Colonic mucosa (tissue), 4 donors: Measurements from ENCODE around the gene ABLIM2. TPM values are rescaled to one million over a fixed set of nuclear protein-coding genes. Genes with fewer than 3 reads are reported as not detected.

ENCODE experiments used
- DNase-seq: peaks from one replicate; pipeline ENCODE4 v3.0.0-alpha.2; 2020
- H3K27ac ChIP-seq: fragments of 200-600 bp; one replicate; pipeline ENCODE4 v1.8.0; 2021
- H3K27me3 ChIP-seq: fragments of 200-600 bp; one replicate; pipeline ENCODE4 v1.8.0; 2021
- H3K36me3 ChIP-seq: fragments of 200-600 bp; one replicate; pipeline ENCODE4 v1.8.0; 2021
- H3K4me1 ChIP-seq: fragments of 200-600 bp; one replicate; pipeline ENCODE4 v1.8.0; 2021; ENCODE audit warnings: mild to moderate bottlenecking
- H3K4me3 ChIP-seq: fragments of 200-600 bp; one replicate; pipeline ENCODE4 v1.8.0; 2021
- H3K9ac ChIP-seq, 2 donors: one replicate each; pipeline ENCODE4 v1.7.0; 2013; ENCODE audit warnings: control low read depth in 2 of 2, low read depth in 2 of 2, low read length in 2 of 2
- H3K9me3 ChIP-seq: fragments of 200-600 bp; one replicate; pipeline ENCODE4 v1.8.0; 2021
- intact Hi-C: fragments of 100-400 bp; cut with DNase I; formaldehyde crosslinking; loops from one replicate; pipeline ENCODE4 v1.14.1; 2022
- total RNA-seq, 2 donors: library from RNA; stranded (reverse); fragmentation: NEBNext Ultra II Directional in 1 of 2; extraction: Animal tissue kit (Norgen Biotek cat#: 25700) in 1 of 2; gene quantifications; one replicate each; pipeline ENCODE4 v1.2.1, GENCODE V29; 2021
- TF ChIP-seq, protein P1 (sequence below): fragments of 200-600 bp; IDR thresholded peaks from one replicate; pipeline ENCODE4 v1.8.0; 2022; ENCODE audit warnings: antibody characterized with exemption, mild to moderate bottlenecking
- donor health status: healthy.
- donor health status: DM: no; HTN: no; CAD: no.
- donor health status: DM: no; HTN: no; CAD: no.

Gene ABLIM2
- total RNA-seq, 2 donors from 2014 or later = 11.1 to 11.5 TPM

DNA sequence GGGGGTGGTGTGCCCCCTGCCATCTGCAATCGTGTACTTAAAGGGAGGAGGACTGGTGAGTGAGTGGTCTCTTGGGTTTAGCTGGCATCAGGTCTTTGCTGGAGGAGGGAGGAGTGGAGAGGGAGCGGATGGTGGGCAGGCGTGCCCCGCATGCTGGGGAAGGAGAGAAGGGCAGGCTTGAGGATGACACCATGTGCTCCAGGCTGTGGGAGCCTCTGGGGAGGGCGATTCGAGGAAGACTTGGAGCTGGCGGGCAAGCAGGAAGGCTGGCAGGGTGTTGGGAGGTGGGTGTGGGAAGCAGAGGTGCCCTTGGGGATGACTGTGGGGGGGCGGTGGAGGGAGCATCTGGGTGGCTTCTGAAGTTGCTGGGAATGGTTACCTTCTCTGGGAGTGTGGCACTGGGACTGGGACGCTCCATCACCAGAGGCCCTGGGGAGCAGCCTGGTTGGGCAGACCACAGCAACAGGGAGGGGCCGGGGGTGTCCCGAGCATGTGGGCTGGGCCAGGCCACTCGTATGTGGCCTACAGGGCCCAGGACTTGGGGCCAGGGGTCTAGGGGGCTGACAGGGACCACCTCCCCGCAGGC, 188.2 kb downstream of the ABLIM2 start:
- peak; percentile 68 for DNase-seq
- peak overlapping the region; percentile 29 for H3K4me3 ChIP-seq
- H3K27me3 ChIP-seq = no peaks in the 10 kb centered on the region
- H3K36me3 ChIP-seq = no peaks in the 10 kb centered on the region
- H3K9ac ChIP-seq = peak overlapping the region; percentile 46 to 80
- TF ChIP-seq, protein P1, sequence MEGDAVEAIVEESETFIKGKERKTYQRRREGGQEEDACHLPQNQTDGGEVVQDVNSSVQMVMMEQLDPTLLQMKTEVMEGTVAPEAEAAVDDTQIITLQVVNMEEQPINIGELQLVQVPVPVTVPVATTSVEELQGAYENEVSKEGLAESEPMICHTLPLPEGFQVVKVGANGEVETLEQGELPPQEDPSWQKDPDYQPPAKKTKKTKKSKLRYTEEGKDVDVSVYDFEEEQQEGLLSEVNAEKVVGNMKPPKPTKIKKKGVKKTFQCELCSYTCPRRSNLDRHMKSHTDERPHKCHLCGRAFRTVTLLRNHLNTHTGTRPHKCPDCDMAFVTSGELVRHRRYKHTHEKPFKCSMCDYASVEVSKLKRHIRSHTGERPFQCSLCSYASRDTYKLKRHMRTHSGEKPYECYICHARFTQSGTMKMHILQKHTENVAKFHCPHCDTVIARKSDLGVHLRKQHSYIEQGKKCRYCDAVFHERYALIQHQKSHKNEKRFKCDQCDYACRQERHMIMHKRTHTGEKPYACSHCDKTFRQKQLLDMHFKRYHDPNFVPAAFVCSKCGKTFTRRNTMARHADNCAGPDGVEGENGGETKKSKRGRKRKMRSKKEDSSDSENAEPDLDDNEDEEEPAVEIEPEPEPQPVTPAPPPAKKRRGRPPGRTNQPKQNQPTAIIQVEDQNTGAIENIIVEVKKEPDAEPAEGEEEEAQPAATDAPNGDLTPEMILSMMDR = no peak
- intact Hi-C loops = no loop called here
- peaks cover 20% of the 10 kb centered on the region for H3K4me1 ChIP-seq
- peak overlapping the region; percentile 93 for H3K27ac ChIP-seq
- H3K9me3 ChIP-seq = no peaks in the 10 kb centered on the region

DNA sequence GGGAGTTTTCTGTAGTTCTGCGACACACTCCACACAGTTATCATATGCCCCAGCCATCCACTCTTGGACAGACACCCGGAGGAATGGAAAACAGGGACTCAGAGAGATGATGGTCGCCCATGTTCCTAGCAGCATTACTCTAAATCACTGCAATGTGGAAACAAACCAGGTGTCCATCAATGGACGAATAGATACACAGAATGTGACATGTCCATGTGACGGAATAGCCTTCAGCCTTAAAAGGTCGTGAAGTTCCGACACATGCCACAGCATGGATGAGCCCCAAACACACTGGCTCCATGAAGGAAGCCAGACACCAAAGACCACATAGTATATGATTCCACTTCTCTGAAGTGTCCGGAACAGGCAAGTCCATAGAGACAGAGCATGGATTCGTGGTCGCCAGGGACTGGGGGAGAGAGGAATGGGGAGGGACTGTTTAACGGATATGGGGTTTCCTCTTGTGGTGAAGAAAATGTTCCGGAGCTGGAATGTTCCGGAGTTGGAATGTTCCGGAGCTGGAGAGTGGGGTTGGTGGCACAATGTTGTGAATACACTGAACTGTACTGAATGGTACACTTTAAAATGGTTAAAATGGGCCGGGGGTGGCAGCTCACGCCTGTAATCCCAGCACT, 190.2 kb downstream of the ABLIM2 start:
- TF ChIP-seq, protein P1 = no peak
- Histone ChIP-seq H3K27ac (peak overlapping the region; percentile 93), H3K4me1 (peaks cover 16% of the 10 kb centered on the region)

DNA sequence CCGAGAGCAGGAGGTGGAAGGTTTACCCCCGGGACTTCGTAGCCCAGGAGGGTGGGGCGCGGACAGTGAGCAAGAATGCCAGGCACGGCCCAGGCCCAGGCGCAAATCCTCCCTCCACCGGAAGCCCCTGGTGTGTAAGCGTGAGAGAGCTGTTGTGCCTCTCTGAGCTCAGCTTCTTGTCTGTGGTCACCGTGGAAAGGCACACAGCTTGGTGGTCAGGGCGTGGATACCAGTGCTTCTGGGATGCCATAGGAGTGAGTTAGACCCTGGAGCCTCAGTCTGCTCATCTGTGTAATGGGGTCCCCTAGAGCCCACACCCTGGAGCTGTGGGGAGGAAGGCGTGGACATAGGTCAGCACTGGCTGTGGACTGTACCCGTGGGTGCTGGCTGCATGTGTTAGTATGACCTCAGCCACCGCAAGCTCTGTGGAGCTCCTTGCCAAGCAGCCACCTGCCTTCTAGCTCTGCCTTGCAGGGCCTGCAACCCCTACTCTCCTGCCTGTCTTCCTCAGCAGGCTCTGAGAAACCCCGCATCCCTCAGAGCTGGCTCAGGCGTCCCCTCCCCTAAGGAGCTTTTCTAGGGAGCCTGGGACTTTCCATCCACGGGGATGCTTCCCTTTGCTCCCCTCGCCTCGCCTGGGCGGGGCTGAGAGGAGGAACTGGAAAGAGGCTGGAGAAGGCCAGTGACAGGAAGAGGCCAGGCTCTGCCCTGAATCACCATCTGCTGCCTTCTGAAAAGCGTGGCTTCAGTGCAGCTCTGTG, 190.9 kb downstream of the ABLIM2 start:
- DNase-seq = peak; percentile 68
- Histone ChIP-seq H3K27ac (peak overlapping the region; percentile 93), H3K9me3 (no peaks in the 10 kb centered on the region), H3K4me3 (no peak overlapping the region), H3K4me1 (peaks cover 13% of the 10 kb centered on the region), H3K27me3 (no peaks in the 10 kb centered on the region), H3K9ac (peak overlapping the region in 1 of 2 donors; percentile 29), H3K36me3 (no peaks in the 10 kb centered on the region)
- TF ChIP-seq, protein P1 = no peak
- intact Hi-C loops = no loop called here

More for the DNA sequence above, 190.2 kb downstream of the ABLIM2 start:
- peak overlapping the region in 1 of 2 donors; percentile 29 for H3K9ac ChIP-seq
- H3K36me3 ChIP-seq = no peaks in the 10 kb centered on the region
- intact Hi-C loops = no loop called here
- H3K9me3 ChIP-seq = no peaks in the 10 kb centered on the region
- H3K4me3 ChIP-seq = no peak overlapping the region
- H3K27me3 ChIP-seq = no peaks in the 10 kb centered on the region
- DNase-seq = no peak

DNA sequence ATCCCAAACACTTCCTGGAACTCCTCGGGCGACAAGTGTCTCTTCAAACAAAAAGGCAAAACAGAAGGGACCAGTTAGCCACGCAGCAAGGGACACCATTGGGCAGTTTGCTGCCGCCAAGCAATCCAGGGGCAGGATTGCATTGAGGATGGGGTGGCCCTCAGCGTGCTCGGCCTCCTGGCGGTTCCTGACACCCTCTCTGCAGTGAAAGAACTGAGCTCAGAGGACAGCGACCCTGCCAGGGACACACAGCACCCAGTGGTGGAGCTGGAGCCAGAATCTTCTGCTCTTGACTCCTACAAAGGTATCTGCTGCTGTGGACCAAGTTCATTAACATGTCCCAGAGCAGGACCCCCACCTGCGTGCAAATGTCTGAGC, 191.6 kb downstream of the ABLIM2 start:
- H3K4me3 ChIP-seq = no peak overlapping the region
- H3K36me3 ChIP-seq = no peaks in the 10 kb centered on the region
- peaks cover 13% of the 10 kb centered on the region for H3K4me1 ChIP-seq
- no peak overlapping the region for H3K27ac ChIP-seq
- no peak overlapping the region for H3K9ac ChIP-seq
- TF ChIP-seq, protein P1 = no peak
- DNase-seq = no peak
- H3K27me3 ChIP-seq = no peaks in the 10 kb centered on the region
- H3K9me3 ChIP-seq = no peaks in the 10 kb centered on the region
- intact Hi-C loops = no loop called here

DNA sequence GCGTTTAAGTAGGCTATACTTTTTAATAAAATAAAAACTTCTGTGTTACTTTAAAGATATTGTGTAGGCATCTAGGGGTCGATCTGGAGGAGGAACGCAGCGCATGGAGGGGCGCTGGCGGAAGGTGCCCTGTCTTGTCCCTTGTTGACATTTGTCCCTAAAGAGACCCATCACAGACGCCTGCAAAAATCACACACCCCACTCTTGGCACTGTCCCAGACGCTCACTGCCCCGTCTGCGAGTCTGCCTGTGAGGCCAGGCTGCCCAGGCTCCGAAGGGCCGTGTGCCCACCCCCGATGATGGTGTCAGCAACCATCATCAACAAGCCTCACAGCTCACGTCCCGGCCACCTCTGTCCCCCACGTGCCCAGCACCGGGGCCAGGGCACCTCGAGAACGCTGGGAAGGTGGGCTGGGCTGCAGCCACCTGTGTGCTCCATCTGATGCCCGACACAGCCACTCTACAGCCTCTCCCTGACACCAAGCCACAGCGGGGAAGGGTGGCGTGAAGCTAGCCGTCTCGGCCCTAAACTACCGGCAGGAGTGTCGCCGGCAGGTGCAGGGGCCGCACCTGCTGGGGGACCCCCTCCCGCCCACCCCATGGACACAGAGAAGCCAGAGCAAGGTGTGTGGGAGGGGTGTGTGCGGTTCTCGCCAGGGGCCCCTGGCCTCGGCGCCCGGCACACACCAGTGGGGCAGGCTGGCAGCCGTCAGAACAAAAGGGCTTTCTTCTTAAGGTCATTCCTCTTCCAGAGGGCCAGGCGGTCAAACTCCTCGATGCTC, 192.1 kb downstream of the ABLIM2 start:
- TF ChIP-seq, protein P1 = no peak
- Histone ChIP-seq H3K27me3 (no peaks in the 10 kb centered on the region), H3K4me1 (peaks cover 8% of the 10 kb centered on the region), H3K9ac (no peak overlapping the region), H3K27ac (no peak overlapping the region), H3K9me3 (no peaks in the 10 kb centered on the region), H3K4me3 (no peak overlapping the region), H3K36me3 (no peaks in the 10 kb centered on the region)
- intact Hi-C loops = no loop called here
- no peak for DNase-seq
